ENCODE results near the gene SDHA.
"Not testable (repeated sequence)": the region's sequence is repeated elsewhere in the genome, so short reads cannot be mapped to it uniquely, and the experiment has no call there.

Gene SDHA

DNA sequence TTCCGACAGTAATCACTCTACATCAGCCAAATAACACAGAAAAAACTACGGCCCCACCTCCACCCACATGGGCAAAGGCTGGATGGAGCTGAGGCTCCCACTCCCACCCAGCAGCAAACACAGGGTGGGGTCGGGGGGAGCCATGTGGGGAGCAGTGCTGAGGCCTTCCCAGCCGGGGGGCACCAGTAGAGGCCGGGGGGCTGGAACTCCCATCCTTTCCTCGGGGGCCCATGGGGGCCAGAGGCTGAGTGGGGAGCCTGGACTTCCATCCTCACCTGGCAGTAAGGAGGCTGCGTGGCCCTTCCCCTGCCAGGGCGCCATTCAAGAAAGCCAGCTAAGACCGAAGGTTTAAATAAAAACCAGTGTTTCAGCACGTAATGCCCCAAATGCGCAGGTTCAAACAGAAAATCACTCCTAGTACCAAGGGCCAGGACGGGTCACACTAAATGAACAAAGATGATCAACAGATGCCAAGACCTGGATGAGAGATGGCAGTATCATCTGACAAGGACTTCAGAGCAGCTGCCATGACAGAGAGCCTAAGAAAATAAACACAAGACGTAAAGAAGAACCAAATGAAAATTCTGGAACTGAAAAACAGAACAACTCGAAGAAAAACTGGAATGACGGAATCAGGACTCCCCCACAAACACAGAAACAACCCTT is 9.5 kb upstream of the SDHA start:
- TF ChIP-seq, protein P1, sequence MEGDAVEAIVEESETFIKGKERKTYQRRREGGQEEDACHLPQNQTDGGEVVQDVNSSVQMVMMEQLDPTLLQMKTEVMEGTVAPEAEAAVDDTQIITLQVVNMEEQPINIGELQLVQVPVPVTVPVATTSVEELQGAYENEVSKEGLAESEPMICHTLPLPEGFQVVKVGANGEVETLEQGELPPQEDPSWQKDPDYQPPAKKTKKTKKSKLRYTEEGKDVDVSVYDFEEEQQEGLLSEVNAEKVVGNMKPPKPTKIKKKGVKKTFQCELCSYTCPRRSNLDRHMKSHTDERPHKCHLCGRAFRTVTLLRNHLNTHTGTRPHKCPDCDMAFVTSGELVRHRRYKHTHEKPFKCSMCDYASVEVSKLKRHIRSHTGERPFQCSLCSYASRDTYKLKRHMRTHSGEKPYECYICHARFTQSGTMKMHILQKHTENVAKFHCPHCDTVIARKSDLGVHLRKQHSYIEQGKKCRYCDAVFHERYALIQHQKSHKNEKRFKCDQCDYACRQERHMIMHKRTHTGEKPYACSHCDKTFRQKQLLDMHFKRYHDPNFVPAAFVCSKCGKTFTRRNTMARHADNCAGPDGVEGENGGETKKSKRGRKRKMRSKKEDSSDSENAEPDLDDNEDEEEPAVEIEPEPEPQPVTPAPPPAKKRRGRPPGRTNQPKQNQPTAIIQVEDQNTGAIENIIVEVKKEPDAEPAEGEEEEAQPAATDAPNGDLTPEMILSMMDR (IDR thresholded peaks at IDR 0.05; ENCODE audit: borderline replicate concordance, insufficient read depth, low read depth, low read length): no peak

DNA sequence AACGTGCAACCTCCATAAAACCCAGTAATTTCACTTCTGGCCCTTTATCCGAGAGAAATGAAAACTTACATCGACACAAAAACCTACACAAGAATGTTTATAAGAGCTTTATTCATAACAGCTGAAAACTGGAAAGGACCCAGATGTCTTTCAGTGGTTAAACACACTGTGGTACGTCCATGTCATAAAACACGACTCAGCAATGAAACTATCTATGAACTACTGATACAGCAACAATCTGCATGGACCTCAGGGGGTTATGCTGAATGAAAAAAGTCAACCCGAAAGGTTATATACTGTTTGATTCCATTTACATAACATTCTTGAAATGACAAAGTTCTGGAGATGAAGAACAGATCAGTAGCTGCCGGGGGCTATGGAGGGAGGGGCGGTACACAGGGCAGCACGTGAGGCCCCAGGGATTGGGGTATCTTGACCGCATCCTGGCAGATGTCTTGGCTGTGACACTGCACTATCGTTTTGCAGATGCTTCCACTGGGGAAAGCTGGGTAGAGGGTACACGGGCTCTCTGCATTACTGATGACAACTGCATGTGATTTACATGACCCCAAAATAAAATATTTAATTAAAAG is 4.2 kb upstream of the SDHA start:
- TF ChIP-seq, protein P1 (IDR thresholded peaks at IDR 0.05; ENCODE audit: borderline replicate concordance, insufficient read depth, low read depth, low read length): no peak
- no peak overlapping the region for H3K4me3 ChIP-seq (ENCODE audit: low read depth, low read length)

More for the DNA sequence above, 9.5 kb upstream of the SDHA start:
- no peak overlapping the region for H3K4me3 ChIP-seq (ENCODE audit: low read depth, low read length)

DNA sequence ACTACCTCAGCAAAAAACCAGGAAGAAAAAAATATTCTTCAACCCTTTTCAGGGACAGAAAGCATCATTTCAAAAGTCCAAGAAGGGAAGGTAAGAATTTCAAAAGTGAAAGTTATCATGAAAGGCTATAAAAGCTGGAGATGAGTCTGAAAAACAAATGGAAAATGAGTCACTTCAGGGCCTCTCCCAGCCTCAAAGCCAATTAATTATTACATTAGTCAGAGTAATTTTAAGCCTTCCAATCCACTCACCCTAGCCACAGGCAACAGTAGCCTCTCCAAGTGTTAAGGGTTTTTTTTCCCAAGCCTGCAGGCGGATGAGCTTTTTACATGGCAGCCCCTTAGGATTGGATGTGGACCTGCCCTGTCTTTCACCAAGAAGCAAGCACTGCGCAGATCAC is 2.9 kb upstream of the SDHA start:
- not testable (repeated sequence) for H3K4me3 ChIP-seq (ENCODE audit: low read depth, low read length)

DNA sequence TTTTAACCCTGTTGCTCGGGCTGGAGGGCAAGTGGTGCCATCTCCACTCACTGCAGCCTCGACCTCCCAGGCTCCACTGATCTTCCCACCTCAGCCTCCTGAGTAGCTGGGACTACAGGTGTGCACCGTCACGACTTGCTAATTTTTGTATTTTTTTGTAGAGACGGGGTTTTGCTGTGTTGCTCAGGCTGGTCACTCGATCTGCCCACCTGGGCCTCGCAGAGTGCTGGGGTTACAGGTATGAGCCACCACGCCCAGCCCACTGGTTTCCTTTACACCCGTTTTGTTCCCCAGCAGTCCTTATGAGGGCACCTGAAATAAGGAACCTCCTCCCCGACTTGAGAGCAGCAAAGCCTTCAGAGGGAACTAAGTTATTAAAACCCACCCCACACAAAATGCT is 2.0 kb upstream of the SDHA start:
- H3K4me3 ChIP-seq (ENCODE audit: low read depth, low read length): not testable (repeated sequence)

DNA sequence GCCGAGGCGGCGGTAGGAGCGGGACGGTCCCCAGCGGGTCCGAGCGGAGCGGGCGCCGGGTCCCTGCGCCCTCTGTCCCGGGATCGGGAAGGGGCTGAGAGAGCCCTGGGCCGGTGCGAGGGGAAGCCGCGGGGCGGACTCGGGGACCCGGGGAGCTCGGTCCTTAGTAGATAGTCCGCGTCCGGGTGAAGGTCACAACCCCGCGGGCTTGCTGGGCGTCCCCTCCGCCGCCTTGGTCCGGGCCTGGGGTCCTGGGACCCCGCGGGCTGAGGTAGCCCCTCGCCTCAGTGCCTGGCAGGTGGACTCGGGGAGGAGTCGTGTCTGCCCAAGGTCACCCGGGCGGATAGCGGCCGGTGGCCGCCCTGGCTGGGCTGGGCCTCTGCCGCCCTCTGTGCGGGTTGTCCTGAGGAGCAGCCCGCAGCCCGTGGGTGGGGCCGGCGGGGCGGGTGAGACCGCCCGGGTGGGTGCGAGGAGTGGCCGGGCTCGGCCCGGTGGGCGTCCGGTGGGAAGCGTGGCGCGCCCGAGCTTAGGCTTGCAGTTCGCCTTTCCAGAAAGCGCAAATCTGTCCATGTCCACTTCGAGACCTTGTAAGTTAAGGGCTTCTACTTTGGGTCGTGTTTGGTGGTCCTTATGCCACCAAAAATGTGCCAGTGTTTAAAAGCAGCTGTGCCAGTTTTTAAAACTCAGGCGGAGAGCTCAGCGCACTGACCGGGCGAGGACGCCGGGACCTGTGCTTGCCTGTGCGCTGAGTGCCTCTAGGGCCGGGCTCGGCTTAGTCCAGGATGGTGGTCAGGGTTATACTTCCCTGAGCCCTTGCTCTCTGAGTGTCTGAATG is 554 bp downstream of the SDHA start:
- TF ChIP-seq, protein P1 (IDR thresholded peaks at IDR 0.05; ENCODE audit: borderline replicate concordance, insufficient read depth, low read depth, low read length): no peak
- peak overlapping the region; percentile 92 for H3K4me3 ChIP-seq (ENCODE audit: low read depth, low read length)

DNA sequence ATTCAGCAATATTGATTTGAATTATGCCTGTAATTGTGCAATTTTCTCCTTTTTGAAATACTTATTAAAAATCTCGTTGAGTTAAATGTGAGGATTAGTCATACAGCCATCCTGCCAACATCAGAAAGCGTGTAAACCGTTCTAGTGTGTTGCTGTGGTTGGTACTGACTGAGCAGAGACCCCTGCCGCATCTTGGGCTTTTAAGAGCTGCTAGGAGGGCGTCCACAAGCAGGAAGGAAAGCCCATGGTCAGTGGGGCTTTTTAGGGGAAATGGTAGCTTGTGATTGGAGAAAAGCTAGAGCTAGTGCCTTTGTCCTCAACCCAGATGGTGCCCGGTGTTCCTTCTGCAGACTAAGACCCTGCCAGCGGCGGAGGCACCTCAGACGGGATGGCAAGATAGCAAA is 1.3 kb downstream of the SDHA start:
- TF ChIP-seq, protein P1 (IDR thresholded peaks at IDR 0.05; ENCODE audit: borderline replicate concordance, insufficient read depth, low read depth, low read length): no peak
- H3K4me3 ChIP-seq (ENCODE audit: low read depth, low read length): peak overlapping the region; percentile 92

DNA sequence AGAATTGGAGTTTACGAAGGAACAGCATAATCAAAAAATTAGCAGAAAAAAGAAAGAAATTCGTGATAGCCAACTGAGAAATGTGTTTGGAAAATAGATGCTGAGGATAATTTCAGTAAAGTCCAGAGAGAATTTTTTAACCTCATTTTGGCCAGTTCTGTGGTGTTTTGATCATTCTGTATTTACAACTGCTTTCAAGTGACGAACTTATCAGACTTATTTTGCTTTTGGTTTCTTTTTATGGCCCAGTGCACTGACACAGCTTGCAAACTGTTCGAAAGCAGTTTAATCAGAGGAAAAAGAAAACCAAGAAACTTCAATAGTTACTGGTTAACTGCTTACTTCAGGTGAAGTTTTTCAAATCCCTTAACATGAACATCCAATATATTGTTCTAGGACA is 1.9 kb downstream of the SDHA start:
- peak overlapping the region; percentile 92 for H3K4me3 ChIP-seq (ENCODE audit: low read depth, low read length)
- TF ChIP-seq, protein P1 (IDR thresholded peaks at IDR 0.05; ENCODE audit: borderline replicate concordance, insufficient read depth, low read depth, low read length): no peak

DNA sequence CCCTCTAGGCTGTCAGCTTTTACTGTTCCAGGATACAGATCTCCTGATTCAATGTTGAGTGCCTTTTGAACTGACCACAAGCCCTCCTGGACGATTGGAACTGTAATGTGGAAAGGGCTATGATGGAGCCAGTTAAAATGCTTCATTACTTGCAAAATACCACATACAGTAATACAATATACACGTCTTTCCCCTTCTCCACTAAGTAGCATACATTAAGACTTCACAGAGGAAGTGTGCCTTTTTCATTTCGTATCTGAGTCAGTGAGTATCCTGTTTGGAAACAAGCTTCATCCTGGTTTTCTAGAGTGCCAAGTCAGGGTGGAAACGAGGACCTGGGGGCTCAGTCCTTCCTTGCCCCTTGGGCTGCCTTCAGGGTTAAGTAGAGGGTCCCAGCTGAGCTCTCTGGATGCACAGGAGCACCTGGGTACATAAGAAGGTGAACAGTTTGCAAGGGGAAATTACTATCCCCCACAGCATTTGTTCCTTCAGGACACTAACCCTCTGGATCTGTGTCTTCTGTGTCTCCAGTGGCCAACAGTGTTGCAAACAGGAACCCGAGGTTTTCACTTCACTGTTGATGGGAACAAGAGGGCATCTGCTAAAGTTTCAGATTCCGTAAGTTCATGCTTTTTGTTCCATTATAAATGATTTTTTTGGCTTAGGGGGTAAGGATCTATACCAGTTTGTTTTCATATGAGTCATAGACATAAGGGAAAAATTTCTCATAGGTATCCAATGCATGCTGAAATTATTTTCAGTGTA is 5.0 kb downstream of the SDHA start:
- H3K4me3 ChIP-seq (ENCODE audit: low read depth, low read length): not testable (repeated sequence)
